ENCODE data around the gene TSSK6.

DNA sequence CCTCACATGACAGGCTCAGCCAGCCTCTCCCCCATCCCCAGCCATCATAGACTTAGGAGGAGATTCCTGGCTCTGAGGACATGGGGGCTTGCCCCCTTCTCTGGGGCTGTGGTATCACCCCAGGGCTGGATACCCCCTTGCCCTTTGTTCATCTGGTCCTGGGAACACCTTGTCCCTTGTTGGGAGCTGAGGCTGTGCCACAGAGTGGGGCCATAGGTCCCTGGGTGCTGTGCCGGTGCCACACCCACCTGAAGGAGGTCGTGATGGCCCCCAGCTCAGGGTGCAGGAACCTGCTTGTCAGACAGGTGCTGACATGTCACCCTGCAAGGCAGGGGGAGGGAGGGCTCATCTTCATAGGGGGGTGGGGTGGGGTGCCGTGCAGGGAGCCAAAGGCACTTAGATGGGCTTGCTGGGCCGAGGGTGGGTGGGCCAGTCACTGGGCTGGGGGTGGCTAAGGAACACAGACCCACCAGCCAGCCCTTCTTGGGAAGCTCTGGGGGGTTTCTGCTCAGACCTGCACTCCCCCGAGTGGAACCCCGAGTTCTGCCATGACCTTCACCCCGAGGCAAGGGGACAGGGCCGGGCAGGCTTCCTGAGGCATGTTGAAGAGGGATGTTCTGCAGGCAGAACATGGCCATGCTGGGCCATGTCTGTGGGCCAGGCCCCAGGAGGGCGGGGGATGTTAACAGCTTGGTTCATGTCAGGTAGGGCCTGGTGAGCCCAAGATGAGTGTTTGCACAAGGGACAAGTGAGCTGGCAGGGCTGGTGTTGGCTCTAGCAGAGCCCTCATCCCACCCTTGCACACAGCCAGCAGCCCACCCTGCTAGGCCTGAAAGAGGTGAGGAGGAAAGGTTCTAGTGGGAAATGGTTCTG is 28.0 kb downstream of the TSSK6 start:
- TF ChIP-seq POLR2A (IDR thresholded peaks at IDR 0.05) (no peak), CTCF (IDR thresholded peaks at IDR 0.05 in 8 of 11, conservative IDR thresholded peaks at IDR 0.05 in 3 of 11) (no peak), POLR2AphosphoS5 (IDR thresholded peaks at IDR 0.05) (no peak)

Data from spleen (tissue), 7 donors.